HG03432 (cell line): ENCODE results near the gene CYB5R4.

Experiments
- ATAC-seq: cut with Tn5 transposase; IDR thresholded peaks from one replicate; pipeline ENCODE4 v1.9.1; 2021; ENCODE audit warnings: mild to moderate bottlenecking, moderate library complexity; ENCODE audit not compliant: unreplicated experiment

The CYB5R4 gene

GRCh38 chr6:83859410-83860358 lies at the start of gene CYB5R4:
TSS of gene CYB5R4 (plus strand) at chr6:83859689. CDS start at chr6:83859783, 94 bp downstream.
- ATAC-seq = peak; percentile 100

- no peak for ATAC-seq
Observed at GRCh38 chr6:83812595-83812994, 46.9 kb upstream of the CYB5R4 start.

GRCh38 chr6:83815631-83816272 lies 43.7 kb upstream of the CYB5R4 start:
- no peak for ATAC-seq

- no peak for ATAC-seq
Observed at GRCh38 chr6:83822629-83823169, 36.8 kb upstream of the CYB5R4 start.

GRCh38 chr6:83824388-83824801 lies 35.1 kb upstream of the CYB5R4 start:
- no peak for ATAC-seq

- no peak for ATAC-seq
Observed at GRCh38 chr6:83824831-83825230, 34.7 kb upstream of the CYB5R4 start.

- no peak for ATAC-seq
Observed at GRCh38 chr6:83827050-83827449, 32.4 kb upstream of the CYB5R4 start.

- ATAC-seq = no peak
Observed at GRCh38 chr6:83838727-83839126, 20.8 kb upstream of the CYB5R4 start.

- no peak for ATAC-seq
Observed at GRCh38 chr6:83844170-83844569, 15.3 kb upstream of the CYB5R4 start.

- ATAC-seq = no peak
Observed at GRCh38 chr6:83846291-83846690, 13.2 kb upstream of the CYB5R4 start.

GRCh38 chr6:83847179-83847578 lies 12.3 kb upstream of the CYB5R4 start:
- ATAC-seq = peak; percentile 85

GRCh38 chr6:83849127-83849526 lies 10.4 kb upstream of the CYB5R4 start:
- no peak for ATAC-seq

- ATAC-seq = no peak
Observed at GRCh38 chr6:83849610-83850009, 9.9 kb upstream of the CYB5R4 start.

- no peak for ATAC-seq
Observed at GRCh38 chr6:83852528-83853177, 6.8 kb upstream of the CYB5R4 start.

- ATAC-seq = peak; percentile 83
Observed at GRCh38 chr6:83853178-83854000, 6.1 kb upstream of the CYB5R4 start, which contains the start of gene RIPPLY2. TSS of gene RIPPLY2 (plus strand) at chr6:83853360. CDS start at chr6:83853417, 57 bp downstream.

- no peak for ATAC-seq
Observed at GRCh38 chr6:83854001-83854501, 5.4 kb upstream of the CYB5R4 start.

- ATAC-seq = no peak
Observed at GRCh38 chr6:83854766-83855165, 4.7 kb upstream of the CYB5R4 start.

GRCh38 chr6:83860359-83860755 lies 868 bp downstream of the CYB5R4 start:
- no peak for ATAC-seq

- no peak for ATAC-seq
Observed at GRCh38 chr6:83860782-83861495, 1.4 kb downstream of the CYB5R4 start.
